HCT116 (cell line): ENCODE results near the gene RHBDF2. TPM values are rescaled to one million over a fixed set of nuclear protein-coding genes. Genes with fewer than 3 reads are reported as not detected.

ENCODE experiments used
- ATAC-seq: fragments of 200-7000 bp; cut with Tn5 transposase; 2 replicates; pipeline ENCODE4 v1.9.1; 2020; ENCODE audit warnings: mild to moderate bottlenecking, moderate library complexity
- BruUV-seq: library from RNA; stranded (reverse); fragments of 400-500 nt; replicated peaks from 2 replicates; lab custom pipeline; 2021; lab: Mats Ljungman, UMichigan
- CTCF ChIA-PET: fragments of 300-600 bp; sonication (Branson Sonifier 250); formaldehyde crosslinking; loops from one replicate; lab custom pipeline; 2021; ENCODE audit warnings: antibody characterized with exemption; lab: Charles Lee
- POLR2A ChIA-PET: fragments of 300-600, 350-600 bp; sonication (Branson Sonifier 250); formaldehyde crosslinking; loops from one replicate; lab custom pipeline; 2021; ENCODE audit warnings: antibody characterized with exemption; lab: Charles Lee
- RAD21 ChIA-PET, 2 experiments: fragments of 300-600 bp; sonication (Branson Sonifier 250); formaldehyde crosslinking; loops; one replicate each; lab custom pipeline; 2023; ENCODE audit warnings: low total read pairs in 2 of 2; ENCODE audit not compliant: uncharacterized antibody in 2 of 2, unreplicated experiment in 2 of 2, low non-redundant PET in 1 of 2; lab: Charles Lee
- DNase-seq: peaks from one replicate; pipeline ENCODE4 v3.0.0-alpha.2; 2010; ENCODE audit warnings: low read depth, low spot score
- H2AFZ ChIP-seq: fragments of 200-600 bp; shearing (Covaris generic), sonication (generic); 2 replicates; pipeline ENCODE4 v1.6.1; 2017; ENCODE audit warnings: low read depth, mixed run types, mixed read lengths, antibody characterized with exemption, low read length; ENCODE audit not compliant: poor library complexity, severe bottlenecking
- H3K27ac ChIP-seq: 2 replicates; pipeline ENCODE4 v1.5.1; 2012; ENCODE audit warnings: low read depth, low read length
- H3K27me3 ChIP-seq: fragments of 200-600 bp; sonication (generic); 2 replicates; pipeline ENCODE4 v1.6.1; 2016; ENCODE audit warnings: mixed run types, low read length, mixed read lengths; ENCODE audit not compliant: insufficient read depth
- H3K36me3 ChIP-seq, 2 experiments: fragments of 200-500 bp in 1 of 2; fragments of 200-600 bp in 1 of 2; sonication (Bioruptor generic) in 1 of 2; sonication (generic) in 1 of 2; 2 replicates each; pipeline versions ENCODE4 v1.5.1 to v1.6.1; 2014 to 2016; ENCODE audit warnings: low read length in 2 of 2, inconsistent platforms in 1 of 2, mixed read lengths in 1 of 2, mixed run types in 1 of 2; ENCODE audit not compliant: insufficient read depth in 2 of 2, control insufficient read depth in 1 of 2
- H3K4me1 ChIP-seq, 2 experiments: fragments of 200-600 bp in 1 of 2; sonication (generic) in 1 of 2; 2 replicates each; pipeline versions ENCODE4 v1.5.1 to v1.6.1; 2012 to 2017; ENCODE audit warnings: low read length in 2 of 2, inconsistent platforms in 1 of 2, mild to moderate bottlenecking in 1 of 2, mixed read lengths in 1 of 2, mixed run types in 1 of 2, moderate library complexity in 1 of 2; ENCODE audit not compliant: insufficient read depth in 2 of 2, control insufficient read depth in 1 of 2
- H3K4me2 ChIP-seq: fragments of 200-600 bp; sonication (generic); 2 replicates; pipeline ENCODE4 v1.6.1; 2017; ENCODE audit warnings: mixed run types, low read length, mixed read lengths
- H3K4me3 ChIP-seq, 2 experiments: fragments of 200-600 bp in 1 of 2; sonication (generic) in 1 of 2; replicated peaks in 1 of 2; 2 replicates each; pipeline ENCODE4 v1.5.1; 2011 to 2016; ENCODE audit warnings: low read length in 2 of 2, control low read depth in 1 of 2, low read depth in 1 of 2, mild to moderate bottlenecking in 1 of 2, mixed read lengths in 1 of 2, mixed run types in 1 of 2
- H3K79me2 ChIP-seq: fragments of 200-600 bp; sonication (generic); 2 replicates; pipeline ENCODE4 v1.6.1; 2017; ENCODE audit warnings: mild to moderate bottlenecking, mixed run types, low read length, moderate library complexity, mixed read lengths; ENCODE audit not compliant: insufficient read depth
- H3K9ac ChIP-seq: fragments of 200-600 bp; sonication (generic); 2 replicates; pipeline ENCODE4 v1.6.1; 2016; ENCODE audit warnings: low read length, mixed read lengths
- H3K9me2 ChIP-seq: fragments of 200-600 bp; sonication (generic), shearing (Covaris generic); 2 replicates; pipeline ENCODE4 v1.6.1; 2017; ENCODE audit warnings: mixed run types, mild to moderate bottlenecking, moderate library complexity; ENCODE audit not compliant: insufficient read depth
- H3K9me3 ChIP-seq, 2 experiments: fragments of 200-500 bp in 1 of 2; fragments of 200-600 bp in 1 of 2; sonication (Bioruptor generic) in 1 of 2; sonication (generic) in 1 of 2; 2 replicates each; pipeline ENCODE4 v1.6.1; 2014 to 2017; ENCODE audit warnings: low read length in 2 of 2, mixed read lengths in 2 of 2, inconsistent platforms in 1 of 2, low read depth in 1 of 2, mild to moderate bottlenecking in 1 of 2, mixed run types in 1 of 2, moderate library complexity in 1 of 2; ENCODE audit not compliant: control insufficient read depth in 1 of 2, insufficient read depth in 1 of 2
- H4K20me1 ChIP-seq: fragments of 200-600 bp; sonication (generic), shearing (Covaris generic); 2 replicates; pipeline ENCODE4 v1.6.1; 2017; ENCODE audit warnings: mixed run types, mild to moderate bottlenecking, moderate library complexity; ENCODE audit not compliant: insufficient read depth
- ATF3 ChIP-seq: IDR thresholded peaks from 2 replicates; pipeline ENCODE4 v1.6.1; 2012
- CTCF ChIP-seq, 3 experiments: fragments of 200-600 bp in 1 of 3; sonication (generic) in 1 of 3; IDR thresholded peaks in 2 of 3; conservative IDR thresholded peaks in 1 of 3; 2 replicates each; pipeline ENCODE4 v1.5.1; 2012 to 2017; ENCODE audit warnings: low read depth in 2 of 3, low read length in 2 of 3, antibody characterized with exemption in 1 of 3, borderline replicate concordance in 1 of 3, control low read depth in 1 of 3, mild to moderate bottlenecking in 1 of 3, mixed read lengths in 1 of 3, mixed run types in 1 of 3, moderate library complexity in 1 of 3; ENCODE audit not compliant: insufficient read depth in 1 of 3
- EGR1 ChIP-seq: IDR thresholded peaks from 2 replicates; pipeline ENCODE4 v1.6.1; 2012; ENCODE audit warnings: low read depth
- EZH2 ChIP-seq: fragments of 200-600 bp; sonication (generic); IDR thresholded peaks from 2 replicates; pipeline ENCODE4 v1.6.1; 2017; ENCODE audit warnings: antibody characterized with exemption, mixed run types
- EZH2phosphoT487 ChIP-seq: fragments of 200-600 bp; IDR thresholded peaks from 2 replicates; pipeline ENCODE4 v1.6.1; 2018; ENCODE audit warnings: antibody characterized with exemption, borderline replicate concordance
- POLR2A ChIP-seq: IDR thresholded peaks from 2 replicates; pipeline ENCODE4 v1.7.0; 2011; ENCODE audit warnings: borderline replicate concordance; ENCODE audit not compliant: insufficient read depth, insufficient read length; ENCODE audit errors: extremely low read depth
- POLR2AphosphoS5 ChIP-seq: IDR thresholded peaks from 2 replicates; pipeline ENCODE4 v1.6.1; 2011; ENCODE audit warnings: mild to moderate bottlenecking, low read depth, low read length, moderate library complexity
- RAD21 ChIP-seq: IDR thresholded peaks from 2 replicates; pipeline ENCODE4 v1.6.1; 2012; ENCODE audit warnings: low read depth, mild to moderate bottlenecking
- REST ChIP-seq: IDR thresholded peaks from 2 replicates; pipeline ENCODE4 v1.6.1; 2012; ENCODE audit warnings: low read depth
- SIN3A ChIP-seq: IDR thresholded peaks from 2 replicates; pipeline ENCODE4 v1.6.1; 2012; ENCODE audit warnings: low read depth
- SP1 ChIP-seq: IDR thresholded peaks from 2 replicates; pipeline ENCODE4 v1.6.1; 2012; ENCODE audit warnings: low read depth
- SRF ChIP-seq: IDR thresholded peaks from 2 replicates; pipeline ENCODE4 v1.6.1; 2012; ENCODE audit warnings: low read depth
- ZFX ChIP-seq: fragments of 450-650 bp; IDR thresholded peaks from 2 replicates; pipeline ENCODE4 v1.6.1; 2017
- ZNF274 ChIP-seq: fragments of 200-500 bp; sonication (Bioruptor generic); IDR thresholded peaks from 2 replicates; pipeline ENCODE4 v1.6.1; 2014; ENCODE audit warnings: mild to moderate bottlenecking, low read depth, low read length, inconsistent platforms
- intact Hi-C: fragments of 100-400 bp; cut with micrococcal nuclease; formaldehyde crosslinking; loops from 2 replicates; pipeline ENCODE4 v1.10.0; 2022
- total RNA-seq: library from RNA; stranded (reverse); gene quantifications from one replicate; pipeline ENCODE4 v1.2.1, GENCODE V29; 2021; ENCODE audit not compliant: unreplicated experiment

RHBDF2 gene
- total RNA-seq, 1 experiment from 2014 or later: 61.1 TPM

DNA sequence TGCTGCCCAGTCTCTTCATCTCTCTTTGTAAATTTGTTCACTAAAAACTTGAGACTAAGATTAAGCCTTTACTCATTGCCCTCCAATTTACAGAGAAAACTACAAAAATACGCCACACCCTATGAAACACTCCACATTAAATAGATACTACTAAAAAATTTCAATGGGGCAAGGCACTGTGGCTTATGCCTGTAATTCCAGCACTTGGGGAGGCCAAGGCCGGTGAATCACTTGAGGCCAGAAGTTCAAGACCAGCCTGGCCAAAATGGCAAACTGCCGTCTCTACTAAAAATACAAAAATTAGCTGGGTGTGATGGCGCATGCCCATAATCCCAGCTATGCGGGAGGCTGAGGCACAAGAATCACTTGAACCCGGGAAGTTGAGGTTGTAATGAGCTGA is 52.1 kb downstream of the RHBDF2 start:
- no peaks in the 10 kb centered on the region for H3K9me3 ChIP-seq
- no peak overlapping the region for H2AFZ ChIP-seq
- H3K36me3 ChIP-seq: peaks cover 0 to 6% of the 10 kb centered on the region in 2 experiments; a peak in 1 of 4 replicates
- peak overlapping the region; percentile 80; the same call in 1 of the 2 replicates for H3K4me2 ChIP-seq
- H3K9ac ChIP-seq: no peak overlapping the region
- H3K27me3 ChIP-seq: no peaks in the 10 kb centered on the region
- ChIA-PET CTCF (no interaction called here), RAD21 (interaction anchor here in 1 of 2 experiments (0.6 kb wide), 1 partner anchor 39 kb away, joined by 5 read pairs; no protein-coding TSS in a partner anchor)
- DNase-seq: no peak
- peaks cover 53 to 78% of the 10 kb centered on the region in 2 experiments for H3K4me1 ChIP-seq
- no peak overlapping the region for H3K27ac ChIP-seq
- no TSS peak for BruUV-seq
- peaks cover 88% of the 10 kb centered on the region for H3K79me2 ChIP-seq
- TF ChIP-seq ZNF274 (no peak), SIN3A (no peak), SP1 (no peak), EZH2phosphoT487 (no peak), REST (no peak), ATF3 (no peak), SRF (no peak), EZH2 (no peak), ZFX (no peak), POLR2AphosphoS5 (no peak), CTCF (IDR thresholded peaks at IDR 0.05 in 2 of 3, conservative IDR thresholded peaks at IDR 0.05 in 1 of 3; ENCODE audit: borderline replicate concordance in 1 of 3, insufficient read depth in 1 of 3, low read depth in 2 of 3, low read length in 2 of 3) (no peak), EGR1 (no peak), POLR2A (no peak), RAD21 (no peak)
- TF ChIP-seq, all 23 proteins: peak for 0
- no peak overlapping the region for H3K4me3 ChIP-seq
- intact Hi-C loops: no loop called here
- POLR2A ChIA-PET: interaction anchor here (1.0 to 1.2 kb wide), 2 partner anchors 36 to 38 kb away, joined by 3 read pairs; no protein-coding TSS in a partner anchor
- H3K9me2 ChIP-seq: no peaks in the 10 kb centered on the region
- no peak for ATAC-seq
- peaks cover 44% of the 10 kb centered on the region; the same call in 1 of the 2 replicates for H4K20me1 ChIP-seq
